PC-9 (cell line): ENCODE measurements around the gene NCOA3. TPM values are rescaled to one million over a fixed set of nuclear protein-coding genes. Genes with fewer than 3 reads are reported as not detected.
A peak's percentile ranks its signal among the peaks of the same experiment; 100 is the strongest.

Experiments
- BruUV-seq: library from RNA; stranded (reverse); fragments of 400-500 nt; replicated peaks from 2 replicates; lab custom pipeline; 2021; lab: Mats Ljungman, UMichigan
- CTCF ChIA-PET: fragments of 300-600 bp; sonication (Branson Sonifier 250); formaldehyde crosslinking; loops from one replicate; lab custom pipeline; 2022; ENCODE audit warnings: antibody characterized with exemption; lab: Charles Lee
- POLR2A ChIA-PET: fragments of 300-600 bp; sonication (Branson Sonifier 250); formaldehyde crosslinking; loops from one replicate; lab custom pipeline; 2022; ENCODE audit warnings: antibody characterized with exemption; ENCODE audit not compliant: unreplicated experiment; lab: Charles Lee
- DNase-seq, 2 experiments: peaks; one replicate each; pipeline versions ENCODE4 v3.0.0 to v3.0.0-alpha.2; 2015 to 2022; ENCODE audit warnings: mixed read lengths in 1 of 2
- H2AFZ ChIP-seq: fragments of 200-600 bp; sonication (generic); 2 replicates; pipeline ENCODE4 v1.8.1; 2017; ENCODE audit warnings: antibody characterized with exemption
- H3F3A ChIP-seq: fragments of 200-600 bp; sonication (generic); 2 replicates; pipeline ENCODE4 v1.8.1; 2017; ENCODE audit warnings: antibody characterized with exemption, mild to moderate bottlenecking, low read depth; ENCODE audit not compliant: insufficient read depth
- H3K27ac ChIP-seq: fragments of 200-600 bp; sonication (generic); 2 replicates; pipeline ENCODE4 v1.6.1; 2016; ENCODE audit warnings: mixed run types
- H3K27me3 ChIP-seq: fragments of 200-600 bp; sonication (generic); 2 replicates; pipeline ENCODE4 v1.6.1; 2016; ENCODE audit warnings: low read depth, mixed run types; ENCODE audit not compliant: insufficient read depth
- H3K36me3 ChIP-seq: fragments of 200-600 bp; sonication (generic); 2 replicates; pipeline ENCODE4 v1.6.1; 2016; ENCODE audit warnings: low read depth, mixed run types
- H3K4me1 ChIP-seq: fragments of 200-600 bp; sonication (generic); replicated peaks from 2 replicates; pipeline ENCODE4 v1.6.1; 2016; ENCODE audit warnings: mixed run types; ENCODE audit not compliant: insufficient read depth
- H3K4me2 ChIP-seq: fragments of 200-600 bp; sonication (generic); 2 replicates; pipeline ENCODE4 v1.6.1; 2017; ENCODE audit warnings: mixed run types
- H3K4me3 ChIP-seq: fragments of 200-600 bp; sonication (generic); 2 replicates; pipeline ENCODE4 v1.6.1; 2016; ENCODE audit warnings: mixed run types
- H3K79me2 ChIP-seq: fragments of 200-600 bp; sonication (generic); 2 replicates; pipeline ENCODE4 v1.6.1; 2017; ENCODE audit warnings: low read depth, mixed run types
- H3K9me2 ChIP-seq: fragments of 200-600 bp; sonication (generic); 2 replicates; pipeline ENCODE4 v1.8.1; 2017; ENCODE audit warnings: mild to moderate bottlenecking; ENCODE audit not compliant: insufficient read depth
- H3K9me3 ChIP-seq: fragments of 200-600 bp; sonication (generic); 2 replicates; pipeline ENCODE4 v1.8.1; 2016; ENCODE audit warnings: low read depth; ENCODE audit not compliant: insufficient read depth
- H4K20me1 ChIP-seq: fragments of 200-600 bp; sonication (generic); 2 replicates; pipeline ENCODE4 v1.8.1; 2017; ENCODE audit not compliant: insufficient read depth
- EZH2 ChIP-seq: fragments of 200-600 bp; sonication (generic); IDR thresholded peaks from 2 replicates; pipeline ENCODE4 v1.8.0; 2017; ENCODE audit warnings: antibody characterized with exemption, low read depth
- intact Hi-C: fragments of 100-400 bp; cut with micrococcal nuclease; formaldehyde crosslinking; loops from one replicate; pipeline ENCODE4 v1.10.0; 2022; ENCODE audit not compliant: unreplicated experiment
- total RNA-seq: library from RNA; stranded (reverse); gene quantifications from 2 replicates; pipeline ENCODE4 v1.2.3, GENCODE V29; 2021
- TF ChIP-seq, protein P1 (sequence below): fragments of 200-600 bp; sonication (generic); conservative IDR thresholded peaks from 2 replicates; pipeline ENCODE4 v1.6.1; 2017; ENCODE audit warnings: mixed run types, antibody characterized with exemption, mild to moderate bottlenecking, moderate library complexity

NCOA3 gene
- total RNA-seq, 1 experiment from 2014 or later = 78.0 TPM

DNA sequence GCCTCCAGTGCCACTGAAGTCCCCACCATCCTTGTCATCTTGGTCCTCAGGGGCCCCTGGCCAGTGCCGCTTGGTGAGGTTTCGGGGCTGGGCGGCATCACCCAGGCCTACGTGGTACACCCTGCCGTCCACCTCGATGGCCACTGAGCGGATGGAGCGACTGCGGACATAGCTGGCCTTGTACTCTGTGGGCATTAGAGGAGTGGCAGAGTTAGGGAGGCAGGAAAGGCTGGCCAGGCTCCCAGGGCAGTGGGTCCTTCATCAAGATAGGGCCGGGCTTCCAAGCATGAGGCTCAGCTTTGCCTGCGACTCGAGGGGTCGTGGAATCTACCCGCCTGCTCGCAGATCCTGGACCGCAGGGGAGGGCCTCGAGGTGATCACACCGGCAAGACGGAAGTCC, 164.6 kb downstream of the NCOA3 start:
- Histone ChIP-seq H3K36me3 (peaks cover 68% of the 10 kb centered on the region), H3K9me3 (no peaks in the 10 kb centered on the region), H3K9me2 (no peaks in the 10 kb centered on the region), H3K79me2 (no peaks in the 10 kb centered on the region), H3K4me1 (no peaks in the 10 kb centered on the region), H3K4me3 (no peak overlapping the region), H3F3A (peaks cover 88% of the 10 kb centered on the region), H4K20me1 (peaks cover 6% of the 10 kb centered on the region), H2AFZ (no peak overlapping the region), H3K27ac (0 out of 2 replicates have a peak overlapping the region, but pooled peaks have one; percentile 9), H3K27me3 (no peaks in the 10 kb centered on the region), H3K4me2 (no peak overlapping the region)
- ChIA-PET CTCF (no interaction called here), POLR2A (no interaction called here)
- TF ChIP-seq, protein P1, sequence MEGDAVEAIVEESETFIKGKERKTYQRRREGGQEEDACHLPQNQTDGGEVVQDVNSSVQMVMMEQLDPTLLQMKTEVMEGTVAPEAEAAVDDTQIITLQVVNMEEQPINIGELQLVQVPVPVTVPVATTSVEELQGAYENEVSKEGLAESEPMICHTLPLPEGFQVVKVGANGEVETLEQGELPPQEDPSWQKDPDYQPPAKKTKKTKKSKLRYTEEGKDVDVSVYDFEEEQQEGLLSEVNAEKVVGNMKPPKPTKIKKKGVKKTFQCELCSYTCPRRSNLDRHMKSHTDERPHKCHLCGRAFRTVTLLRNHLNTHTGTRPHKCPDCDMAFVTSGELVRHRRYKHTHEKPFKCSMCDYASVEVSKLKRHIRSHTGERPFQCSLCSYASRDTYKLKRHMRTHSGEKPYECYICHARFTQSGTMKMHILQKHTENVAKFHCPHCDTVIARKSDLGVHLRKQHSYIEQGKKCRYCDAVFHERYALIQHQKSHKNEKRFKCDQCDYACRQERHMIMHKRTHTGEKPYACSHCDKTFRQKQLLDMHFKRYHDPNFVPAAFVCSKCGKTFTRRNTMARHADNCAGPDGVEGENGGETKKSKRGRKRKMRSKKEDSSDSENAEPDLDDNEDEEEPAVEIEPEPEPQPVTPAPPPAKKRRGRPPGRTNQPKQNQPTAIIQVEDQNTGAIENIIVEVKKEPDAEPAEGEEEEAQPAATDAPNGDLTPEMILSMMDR = no peak
- no peak for TF ChIP-seq EZH2
- intact Hi-C loops = no loop called here
- DNase-seq = no peak
- BruUV-seq = no TSS peak

DNA sequence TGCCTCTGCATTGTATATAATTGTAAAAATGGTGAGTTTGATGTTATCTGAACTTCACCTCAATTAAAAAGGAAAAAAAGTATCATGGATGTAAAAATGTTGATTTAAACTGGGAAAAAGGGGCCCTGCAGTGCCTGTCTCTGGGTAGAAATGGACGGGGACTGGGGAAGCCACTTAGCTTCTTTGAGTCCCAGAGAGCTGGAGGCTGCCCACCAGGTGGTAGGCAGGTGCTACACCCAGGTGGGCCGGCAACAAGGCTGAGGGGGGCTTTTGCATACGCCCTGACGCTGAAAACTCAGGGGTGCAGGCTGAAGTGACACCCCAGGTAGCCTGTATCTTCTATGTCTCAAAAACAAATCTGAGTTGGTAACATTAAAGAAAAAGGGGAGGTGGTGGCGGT, 165.4 kb downstream of the NCOA3 start:
- CTCF ChIA-PET = no interaction called here
- BruUV-seq = no TSS peak
- POLR2A ChIA-PET = no interaction called here

GRCh38 chr20:47667531-47668312, 166.0 kb downstream of the NCOA3 start:
- no peak overlapping the region for H3K27ac ChIP-seq
- peaks cover 14% of the 10 kb centered on the region for H4K20me1 ChIP-seq
- ChIA-PET POLR2A (no interaction called here), CTCF (no interaction called here)
- TF ChIP-seq EZH2 = no peak
- TF ChIP-seq, protein P1 = no peak
- H3F3A ChIP-seq = peaks cover 88% of the 10 kb centered on the region
- H3K27me3 ChIP-seq = no peaks in the 10 kb centered on the region
- intact Hi-C loops = no loop called here
- H3K79me2 ChIP-seq = no peaks in the 10 kb centered on the region
- no peak overlapping the region for H2AFZ ChIP-seq
- no peaks in the 10 kb centered on the region for H3K4me1 ChIP-seq
- no peak overlapping the region for H3K4me3 ChIP-seq
- H3K4me2 ChIP-seq = no peak overlapping the region
- H3K9me2 ChIP-seq = no peaks in the 10 kb centered on the region
- H3K9me3 ChIP-seq = no peaks in the 10 kb centered on the region
- peaks cover 66% of the 10 kb centered on the region for H3K36me3 ChIP-seq
- no TSS peak for BruUV-seq
- DNase-seq = no peak

More for the DNA sequence above, 165.4 kb downstream of the NCOA3 start:
- Histone ChIP-seq H3K4me3 (no peak overlapping the region), H3K79me2 (no peaks in the 10 kb centered on the region), H3K9me3 (no peaks in the 10 kb centered on the region), H3K9me2 (no peaks in the 10 kb centered on the region), H3F3A (peaks cover 88% of the 10 kb centered on the region), H3K27ac (no peak overlapping the region), H3K36me3 (peaks cover 71% of the 10 kb centered on the region), H3K4me1 (no peaks in the 10 kb centered on the region), H3K27me3 (no peaks in the 10 kb centered on the region), H4K20me1 (peaks cover 10% of the 10 kb centered on the region), H3K4me2 (no peak overlapping the region), H2AFZ (no peak overlapping the region)
- intact Hi-C loops = no loop called here
- TF ChIP-seq, protein P1 = no peak
- TF ChIP-seq EZH2 = no peak
- DNase-seq = no peak
